H54 (cell line): ENCODE measurements around the gene LILRA5.
A peak's percentile ranks its signal among the peaks of the same experiment; 100 is the strongest.
"Not testable (repeated sequence)": the region's sequence is repeated elsewhere in the genome, so short reads cannot be mapped to it uniquely, and the experiment has no call there.

Experiments
- DNase-seq: peaks from one replicate; pipeline ENCODE4 v3.0.0; 2011; ENCODE audit warnings: low spot score, mixed read lengths; ENCODE audit not compliant: insufficient read length
- FAIRE-seq: peaks from 3 replicates; lab custom pipeline; 2011; peaks lifted over from hg19 to GRCh38; lab: Jason Lieb, UNC
- POLR2A ChIP-seq: IDR thresholded peaks from 2 replicates; pipeline ENCODE4 v1.6.1; 2011; ENCODE audit warnings: low read depth, mild to moderate bottlenecking, low read length

The LILRA5 gene

GRCh38 chr19:54281007-54281728, 31.8 kb downstream of the LILRA5 start, which contains the start of gene LILRB2:
LILRB2 (minus strand) TSS chr19:54281110; CDS start chr19:54280496, 614 bp downstream.
- no peak for TF ChIP-seq POLR2A
- FAIRE-seq (no peak), DNase-seq (no peak)

GRCh38 chr19:54280441-54280840, 32.5 kb downstream of the LILRA5 start:
- not testable (repeated sequence) for DNase-seq, FAIRE-seq

GRCh38 chr19:54280025-54280424, 32.9 kb downstream of the LILRA5 start:
- not testable (repeated sequence) for FAIRE-seq, DNase-seq

- FAIRE-seq = no peak
- DNase-seq = no peak
- TF ChIP-seq POLR2A = no peak
These were observed 33.5 kb downstream of the LILRA5 start for GRCh38 chr19:54279406-54279962.

GRCh38 chr19:54278571-54279195, 34.3 kb downstream of the LILRA5 start:
- DNase-seq, FAIRE-seq: not testable (repeated sequence)

GRCh38 chr19:54278056-54278455, 34.9 kb downstream of the LILRA5 start:
- FAIRE-seq, DNase-seq: not testable (repeated sequence)

- not testable (repeated sequence) for FAIRE-seq, DNase-seq
These were observed 35.8 kb downstream of the LILRA5 start for GRCh38 chr19:54277111-54277615.

- DNase-seq = no peak
- no peak for FAIRE-seq
- TF ChIP-seq POLR2A = no peak
These were observed 37.0 kb downstream of the LILRA5 start for GRCh38 chr19:54275951-54276350.

GRCh38 chr19:54274516-54274915, 38.5 kb downstream of the LILRA5 start:
- not testable (repeated sequence) for FAIRE-seq

GRCh38 chr19:54273821-54274220, 39.1 kb downstream of the LILRA5 start:
- DNase-seq (no peak), FAIRE-seq (no peak)
- TF ChIP-seq POLR2A = no peak

More at GRCh38 chr19:54274516-54274915, 38.5 kb downstream of the LILRA5 start:
- not testable (repeated sequence) for DNase-seq

GRCh38 chr19:54272181-54272580, 40.8 kb downstream of the LILRA5 start:
- DNase-seq, FAIRE-seq: not testable (repeated sequence)

GRCh38 chr19:54271587-54271986, 41.4 kb downstream of the LILRA5 start:
- not testable (repeated sequence) for FAIRE-seq, DNase-seq

GRCh38 chr19:54271106-54271505, 41.9 kb downstream of the LILRA5 start:
- no peak for TF ChIP-seq POLR2A
- no peak for DNase-seq

GRCh38 chr19:54268936-54269335, 44.0 kb downstream of the LILRA5 start:
- TF ChIP-seq POLR2A = no peak
- no peak for DNase-seq
- no peak for FAIRE-seq

More at GRCh38 chr19:54271106-54271505, 41.9 kb downstream of the LILRA5 start:
- no peak for FAIRE-seq

- no peak for TF ChIP-seq POLR2A
- no peak for FAIRE-seq
- DNase-seq = peak; percentile 67
These were observed 46.8 kb downstream of the LILRA5 start for GRCh38 chr19:54266133-54266532.
